HepG2 (cell line): Measurements from ENCODE around the gene GMPPB. TPM values are rescaled to one million over a fixed set of nuclear protein-coding genes. Genes with fewer than 3 reads are reported as not detected.
A peak's percentile ranks its signal among the peaks of the same experiment; 100 is the strongest.

Source experiments
- BHLHE40 ChIP-seq: IDR thresholded peaks from 2 replicates; pipeline ENCODE4 v1.6.1; 2011; ENCODE audit warnings: low read length, improper control_type of control experiment
- FOXP1 ChIP-seq, 2 experiments: fragments of 450-650 bp in 1 of 2; IDR thresholded peaks; 2 replicates each; pipeline ENCODE4 v1.6.1; 2017 to 2018; ENCODE audit warnings: antibody characterized with exemption in 1 of 2
- GATA4 ChIP-seq: sonication (generic); IDR thresholded peaks from 2 replicates; pipeline ENCODE4 v1.6.1; 2016; ENCODE audit warnings: antibody characterized with exemption, low read depth, borderline replicate concordance
- GFI1 ChIP-seq: sonication (generic); formaldehyde crosslinking; IDR thresholded peaks from 2 replicates; pipeline ENCODE4 v1.5.0; 2020; ENCODE audit warnings: missing genetic modification reagents, mild to moderate bottlenecking, borderline replicate concordance
- HHEX ChIP-seq: IDR thresholded peaks from 2 replicates; pipeline ENCODE4 v1.6.1; 2016; ENCODE audit warnings: control low read depth
- HMG20A ChIP-seq: IDR thresholded peaks from 2 replicates; pipeline ENCODE4 v1.6.1; 2016; ENCODE audit warnings: borderline replicate concordance
- HNRNPK ChIP-seq: fragments of 200-400 bp; formaldehyde crosslinking; IDR thresholded peaks from 2 replicates; pipeline ENCODE4 v1.6.1; 2018; ENCODE audit warnings: low read length, low read depth, moderate library complexity, mild to moderate bottlenecking; ENCODE audit not compliant: poor library complexity, severe bottlenecking
- IKZF4 ChIP-seq: sonication (generic); formaldehyde crosslinking; IDR thresholded peaks from 2 replicates; pipeline ENCODE4 v1.5.1; 2020; ENCODE audit warnings: borderline replicate concordance, mild to moderate bottlenecking, low read depth, missing genetic modification reagents; ENCODE audit errors: not compliant biosample characterization
- KAT2B ChIP-seq: fragments of 150-350 bp; IDR thresholded peaks from 2 replicates; pipeline ENCODE4 v1.6.1; 2014; ENCODE audit warnings: low read depth, low read length, borderline replicate concordance
- KLF12 ChIP-seq: sonication (generic); formaldehyde crosslinking; IDR thresholded peaks from 2 replicates; pipeline ENCODE4 v1.4.0; 2020; ENCODE audit warnings: missing genetic modification reagents, borderline replicate concordance
- MEIS1 ChIP-seq: sonication (generic); formaldehyde crosslinking; IDR thresholded peaks from 2 replicates; pipeline ENCODE4 v1.9.0; 2021; ENCODE audit warnings: mild to moderate bottlenecking, missing genetic modification reagents, moderate library complexity, borderline replicate concordance
- NFKB2 ChIP-seq: sonication (generic); formaldehyde crosslinking; IDR thresholded peaks from 2 replicates; pipeline ENCODE4 v1.4.0; 2020; ENCODE audit warnings: missing genetic modification reagents, borderline replicate concordance
- NR2F6 ChIP-seq, 2 experiments: IDR thresholded peaks; 2 replicates each; pipeline ENCODE4 v1.6.1; 2016; ENCODE audit warnings: antibody characterized with exemption in 1 of 2, mild to moderate bottlenecking in 1 of 2
- PHF21A ChIP-seq: sonication (generic); formaldehyde crosslinking; IDR thresholded peaks from 2 replicates; pipeline ENCODE4 v1.5.0; 2020; ENCODE audit warnings: mild to moderate bottlenecking, missing genetic modification reagents
- PHF8 ChIP-seq: sonication (generic); formaldehyde crosslinking; IDR thresholded peaks from 2 replicates; pipeline ENCODE4 v1.5.0; 2020; ENCODE audit warnings: missing genetic modification reagents
- POLR2AphosphoS2 ChIP-seq: IDR thresholded peaks from 2 replicates; pipeline ENCODE4 v1.6.1; 2011; ENCODE audit warnings: low read depth, low read length, improper control_type of control experiment
- THYN1 ChIP-seq: sonication (generic); formaldehyde crosslinking; IDR thresholded peaks from 2 replicates; pipeline ENCODE4 v1.8.1; 2023; ENCODE audit warnings: low read depth, mild to moderate bottlenecking, moderate library complexity, missing genetic modification reagents, borderline replicate concordance
- ZNF230 ChIP-seq: sonication (generic); formaldehyde crosslinking; IDR thresholded peaks from 2 replicates; pipeline ENCODE4 v1.4.0; 2020; ENCODE audit warnings: mild to moderate bottlenecking, missing genetic modification reagents
- ZNF235 ChIP-seq: sonication (generic); formaldehyde crosslinking; IDR thresholded peaks from 2 replicates; pipeline ENCODE4 v1.8.1; 2023; ENCODE audit warnings: mild to moderate bottlenecking, missing genetic modification reagents, borderline replicate concordance
- ZNF543 ChIP-seq: sonication (generic); formaldehyde crosslinking; IDR thresholded peaks from 2 replicates; pipeline ENCODE4 v1.4.0; 2020; ENCODE audit warnings: mild to moderate bottlenecking, missing genetic modification reagents
- ZNF589 ChIP-seq: sonication (generic); formaldehyde crosslinking; conservative IDR thresholded peaks from 2 replicates; pipeline ENCODE4 v1.8.0; 2022; ENCODE audit warnings: mild to moderate bottlenecking, moderate library complexity, missing genetic modification reagents
- polyA plus RNA-seq, 8 experiments: library from polyadenylated mRNA; depleted of rRNA in 3 of 8; stranded (reverse) in 7 of 8; unstranded in 1 of 8; fragments of >200 nt; fragmentation: Illumina TruSeq in 4 of 8; extraction: Trizol in 4 of 8; gene quantifications; 2 replicates each; pipeline versions ENCODE4 v1.2.1 to v1.2.3, GENCODE V29; 2011 to 2016; ENCODE audit warnings: low read depth in 4 of 8, missing spikeins in 1 of 8, mixed read lengths in 1 of 8; ENCODE audit not compliant: insufficient read depth in 1 of 8
- total RNA-seq, 5 experiments: library from RNA; depleted of rRNA; stranded (reverse); fragments of >200 nt; fragmentation: Illumina TruSeq; extraction: Trizol; gene quantifications; 2 replicates each; pipeline ENCODE4 v1.2.3, GENCODE V29; 2016; ENCODE audit warnings: low read depth in 1 of 5
- TF ChIP-seq, protein P1 (sequence below): sonication (generic); formaldehyde crosslinking; conservative IDR thresholded peaks from 2 replicates; pipeline ENCODE4 v1.5.0; 2020; ENCODE audit warnings: missing genetic modification reagents
- TF ChIP-seq, protein P2 (sequence below): sonication (generic); formaldehyde crosslinking; IDR thresholded peaks from 2 replicates; pipeline ENCODE4 v1.5.0; 2020; ENCODE audit warnings: missing genetic modification reagents, mild to moderate bottlenecking, borderline replicate concordance
- TF ChIP-seq, protein P3 (sequence below): sonication (generic); formaldehyde crosslinking; IDR thresholded peaks from 2 replicates; pipeline ENCODE4; 2020; ENCODE audit warnings: missing genetic modification reagents, mild to moderate bottlenecking, borderline replicate concordance

Gene GMPPB
- total and polyA plus RNA-seq, 2 of the 13 experiments (the other 11 are each of a cell fraction or from before 2014, with no cell fraction given), result 6.5 to 23.1 TPM

DNA sequence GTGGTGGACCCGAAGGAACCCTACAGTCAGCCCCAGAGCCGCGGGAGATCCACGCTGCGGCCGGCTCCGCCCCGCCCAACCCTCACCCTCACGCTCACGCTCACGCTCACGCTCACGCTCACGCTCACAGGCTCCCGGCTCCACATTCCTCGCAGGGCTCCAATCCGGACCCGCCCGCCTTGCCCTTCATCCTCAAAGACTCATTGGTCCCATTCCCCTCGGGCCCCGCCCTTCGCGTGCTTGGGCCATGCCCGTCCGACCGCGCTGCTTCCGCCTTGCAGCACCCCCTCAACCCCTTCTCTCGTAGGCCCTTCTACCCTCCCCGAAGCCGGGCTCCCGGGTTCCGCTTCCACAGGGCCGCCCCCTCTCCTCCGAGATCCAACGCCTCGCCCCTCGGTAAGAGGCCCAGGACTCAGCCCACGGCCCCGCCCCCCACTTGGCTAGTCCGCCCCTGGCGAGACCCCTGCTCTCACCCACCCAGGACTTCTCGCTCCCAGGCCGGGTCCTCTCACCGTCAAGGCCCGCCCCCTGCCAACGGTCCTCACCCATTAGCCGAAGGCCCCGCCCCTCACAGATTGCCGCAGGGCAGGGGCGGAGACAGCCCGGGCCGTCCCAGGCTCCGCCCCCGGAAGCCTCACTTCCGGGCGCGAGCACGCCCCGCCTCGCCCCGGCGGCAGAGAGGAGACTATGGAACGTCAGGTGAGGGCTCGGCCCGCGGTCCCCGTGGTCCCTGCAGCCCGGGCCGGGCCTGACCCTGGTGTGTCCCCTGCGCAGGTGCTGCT lies 49.8 kb downstream of the GMPPB start, which contains the start of gene APEH (continued):
- peak; percentile 82 for TF ChIP-seq PHF21A (CRISPR knock-in tag)
- 0 out of 2 replicates have a peak, but pooled peaks have one; percentile 19 for TF ChIP-seq GATA4
- no peak for TF ChIP-seq HMG20A (CRISPR knock-in tag)
- TF ChIP-seq KLF12, result no peak; the same call in 1 of the 2 replicates
- peak; percentile 85 for TF ChIP-seq PHF8 (CRISPR knock-in tag)
- peak; percentile 58 for TF ChIP-seq HNRNPK
- TF ChIP-seq, protein P1, sequence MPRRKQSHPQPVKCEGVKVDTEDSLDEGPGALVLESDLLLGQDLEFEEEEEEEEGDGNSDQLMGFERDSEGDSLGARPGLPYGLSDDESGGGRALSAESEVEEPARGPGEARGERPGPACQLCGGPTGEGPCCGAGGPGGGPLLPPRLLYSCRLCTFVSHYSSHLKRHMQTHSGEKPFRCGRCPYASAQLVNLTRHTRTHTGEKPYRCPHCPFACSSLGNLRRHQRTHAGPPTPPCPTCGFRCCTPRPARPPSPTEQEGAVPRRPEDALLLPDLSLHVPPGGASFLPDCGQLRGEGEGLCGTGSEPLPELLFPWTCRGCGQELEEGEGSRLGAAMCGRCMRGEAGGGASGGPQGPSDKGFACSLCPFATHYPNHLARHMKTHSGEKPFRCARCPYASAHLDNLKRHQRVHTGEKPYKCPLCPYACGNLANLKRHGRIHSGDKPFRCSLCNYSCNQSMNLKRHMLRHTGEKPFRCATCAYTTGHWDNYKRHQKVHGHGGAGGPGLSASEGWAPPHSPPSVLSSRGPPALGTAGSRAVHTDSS (CRISPR knock-in tag), result no peak
- peak; percentile 73 for TF ChIP-seq BHLHE40
- TF ChIP-seq THYN1 (CRISPR knock-in tag), result 0 out of 2 replicates have a peak, but pooled peaks have one; percentile 72
- no peak; the same call in 1 of the 2 replicates for TF ChIP-seq GFI1 (CRISPR knock-in tag)
- TF ChIP-seq ZNF589, result no peak; the same call in 1 of the 2 replicates
- TF ChIP-seq MEIS1 (CRISPR knock-in tag), result peak; percentile 63
- no peak for TF ChIP-seq NR2F6 (IDR thresholded peaks at IDR 0.05)
- no peak; the same call in 1 of the 2 replicates for TF ChIP-seq NR2F6 (CRISPR knock-in tag; IDR thresholded peaks at IDR 0.05)
- TF ChIP-seq, protein P2, sequence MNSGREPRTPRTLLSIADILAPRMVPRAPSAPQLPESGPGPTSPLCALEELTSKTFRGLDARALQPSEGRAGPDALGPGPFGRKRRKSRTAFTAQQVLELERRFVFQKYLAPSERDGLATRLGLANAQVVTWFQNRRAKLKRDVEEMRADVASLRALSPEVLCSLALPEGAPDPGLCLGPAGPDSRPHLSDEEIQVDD, result 0 out of 2 replicates have a peak, but pooled peaks have one; percentile 68
- no peak for TF ChIP-seq KAT2B
- no peak for TF ChIP-seq POLR2AphosphoS2
- no peak for TF ChIP-seq IKZF4 (CRISPR knock-in tag)
- TF ChIP-seq ZNF230 (CRISPR knock-in tag), result no peak
- TF ChIP-seq ZNF543 (CRISPR knock-in tag), result no peak
- TF ChIP-seq HHEX, result no peak
- no peak for TF ChIP-seq FOXP1 (IDR thresholded peaks at IDR 0.05)
- no peak for TF ChIP-seq FOXP1 (CRISPR knock-in tag; IDR thresholded peaks at IDR 0.05)
- 0 out of 2 replicates have a peak, but pooled peaks have one; percentile 5 for TF ChIP-seq ZNF235
- TF ChIP-seq, protein P3, sequence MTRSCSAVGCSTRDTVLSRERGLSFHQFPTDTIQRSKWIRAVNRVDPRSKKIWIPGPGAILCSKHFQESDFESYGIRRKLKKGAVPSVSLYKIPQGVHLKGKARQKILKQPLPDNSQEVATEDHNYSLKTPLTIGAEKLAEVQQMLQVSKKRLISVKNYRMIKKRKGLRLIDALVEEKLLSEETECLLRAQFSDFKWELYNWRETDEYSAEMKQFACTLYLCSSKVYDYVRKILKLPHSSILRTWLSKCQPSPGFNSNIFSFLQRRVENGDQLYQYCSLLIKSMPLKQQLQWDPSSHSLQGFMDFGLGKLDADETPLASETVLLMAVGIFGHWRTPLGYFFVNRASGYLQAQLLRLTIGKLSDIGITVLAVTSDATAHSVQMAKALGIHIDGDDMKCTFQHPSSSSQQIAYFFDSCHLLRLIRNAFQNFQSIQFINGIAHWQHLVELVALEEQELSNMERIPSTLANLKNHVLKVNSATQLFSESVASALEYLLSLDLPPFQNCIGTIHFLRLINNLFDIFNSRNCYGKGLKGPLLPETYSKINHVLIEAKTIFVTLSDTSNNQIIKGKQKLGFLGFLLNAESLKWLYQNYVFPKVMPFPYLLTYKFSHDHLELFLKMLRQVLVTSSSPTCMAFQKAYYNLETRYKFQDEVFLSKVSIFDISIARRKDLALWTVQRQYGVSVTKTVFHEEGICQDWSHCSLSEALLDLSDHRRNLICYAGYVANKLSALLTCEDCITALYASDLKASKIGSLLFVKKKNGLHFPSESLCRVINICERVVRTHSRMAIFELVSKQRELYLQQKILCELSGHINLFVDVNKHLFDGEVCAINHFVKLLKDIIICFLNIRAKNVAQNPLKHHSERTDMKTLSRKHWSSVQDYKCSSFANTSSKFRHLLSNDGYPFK, result peak; percentile 90; the same call in 1 of the 2 replicates
- TF ChIP-seq NFKB2 (CRISPR knock-in tag), result no peak
